Glomerular visceral epithelial cell (primary cell): ENCODE data around the gene MAOB.
A peak's percentile ranks its signal among the peaks of the same experiment; 100 is the strongest.
"Not testable (repeated sequence)": the region's sequence is repeated elsewhere in the genome, so short reads cannot be mapped to it uniquely, and the experiment has no call there.

Experiments used
- DNase-seq: peaks from one replicate; pipeline ENCODE4 v3.0.0-alpha.2; 2016; ENCODE audit errors: extremely low spot score

MAOB gene

GRCh38 chrX:43882294-43882681, at the start of gene MAOB:
MAOB (minus strand) TSS chrX:43882450; CDS start chrX:43882299, 151 bp downstream.
- DNase-seq = no peak

GRCh38 chrX:43922032-43922431, 39.8 kb upstream of the MAOB start:
- DNase-seq = not testable (repeated sequence)

- not testable (repeated sequence) for DNase-seq
Observed at GRCh38 chrX:43910772-43911171, 28.5 kb upstream of the MAOB start.

GRCh38 chrX:43910012-43910411, 27.8 kb upstream of the MAOB start:
- DNase-seq = no peak

GRCh38 chrX:43909141-43909540, 26.9 kb upstream of the MAOB start:
- no peak for DNase-seq

GRCh38 chrX:43899878-43900815, 17.9 kb upstream of the MAOB start:
- no peak for DNase-seq

GRCh38 chrX:43898406-43899035, 16.3 kb upstream of the MAOB start:
- DNase-seq = no peak

GRCh38 chrX:43897290-43897689, 15.0 kb upstream of the MAOB start:
- no peak for DNase-seq

GRCh38 chrX:43892336-43892870, 10.2 kb upstream of the MAOB start:
- DNase-seq = no peak

GRCh38 chrX:43885617-43886016, 3.4 kb upstream of the MAOB start:
- DNase-seq = no peak

- no peak for DNase-seq
Observed at GRCh38 chrX:43881410-43882293, 598 bp downstream of the MAOB start.

- no peak for DNase-seq
Observed at GRCh38 chrX:43880425-43880824, 1.8 kb downstream of the MAOB start.

- no peak for DNase-seq
Observed at GRCh38 chrX:43878906-43879526, 3.2 kb downstream of the MAOB start.

- no peak for DNase-seq
Observed at GRCh38 chrX:43876680-43877079, 5.6 kb downstream of the MAOB start.

- DNase-seq = peak; percentile 42
Observed at GRCh38 chrX:43870758-43871419, 11.4 kb downstream of the MAOB start.

- DNase-seq = no peak
Observed at GRCh38 chrX:43870011-43870410, 12.2 kb downstream of the MAOB start.

- peak; percentile 49 for DNase-seq
Observed at GRCh38 chrX:43868791-43869190, 13.5 kb downstream of the MAOB start.

- DNase-seq = no peak
Observed at GRCh38 chrX:43866423-43866822, 15.8 kb downstream of the MAOB start.

GRCh38 chrX:43865791-43866190, 16.5 kb downstream of the MAOB start:
- no peak for DNase-seq

- DNase-seq = no peak
Observed at GRCh38 chrX:43862434-43862833, 19.8 kb downstream of the MAOB start.

GRCh38 chrX:43861750-43862149, 20.5 kb downstream of the MAOB start:
- DNase-seq = no peak
